Suprapubic skin (tissue), 4 donors: ENCODE measurements around the gene CDH26. TPM values are rescaled to one million over a fixed set of nuclear protein-coding genes. Genes with fewer than 3 reads are reported as not detected.
"Not testable (repeated sequence)": the region's sequence is repeated elsewhere in the genome, so short reads cannot be mapped to it uniquely, and the experiment has no call there.

Experiments
- DNase-seq, 2 donors: peaks; one replicate each; pipeline ENCODE4 v3.0.0-alpha.2; 2019; ENCODE audit warnings: low spot score in 2 of 2
- H3K27ac ChIP-seq: fragments of 200-600 bp; sonication (generic); one replicate; pipeline ENCODE4 v1.5.1; 2019
- H3K27me3 ChIP-seq: fragments of 200-600 bp; sonication (generic); one replicate; pipeline ENCODE4 v1.5.1; 2019
- H3K36me3 ChIP-seq: fragments of 200-600 bp; sonication (generic); one replicate; pipeline ENCODE4 v1.5.1; 2019
- H3K4me1 ChIP-seq: fragments of 200-600 bp; sonication (generic); one replicate; pipeline ENCODE4 v1.5.1; 2019
- H3K4me3 ChIP-seq: fragments of 200-600 bp; sonication (generic); one replicate; pipeline ENCODE4 v1.5.1; 2019; ENCODE audit warnings: mild to moderate bottlenecking
- H3K9me3 ChIP-seq: fragments of 200-600 bp; sonication (generic); one replicate; pipeline ENCODE4 v1.5.1; 2019
- EP300 ChIP-seq: sonication (generic); formaldehyde crosslinking; IDR thresholded peaks from one replicate; pipeline ENCODE4 v1.6.1; 2017; ENCODE audit warnings: antibody characterized with exemption
- POLR2A ChIP-seq, 2 donors: fragments of 450-650 bp; IDR thresholded peaks; one replicate each; pipeline ENCODE4 v1.6.1; 2017; ENCODE audit warnings: antibody characterized with exemption in 2 of 2, mild to moderate bottlenecking in 2 of 2, moderate library complexity in 2 of 2
- POLR2AphosphoS5 ChIP-seq, 3 donors: sonication (generic); formaldehyde crosslinking; IDR thresholded peaks; one replicate each; pipeline ENCODE4 v1.6.1; 2017; ENCODE audit warnings: antibody characterized with exemption in 3 of 3
- WGBS: methylation state at CpG from one replicate; pipeline ENCODE4 v1.1.5; 2018; 5-methylcytosine and 5-hydroxymethylcytosine counted together
- total RNA-seq, 4 donors: library from RNA; depleted of rRNA; stranded (reverse); fragments of >200 nt; gene quantifications; one replicate each; pipeline ENCODE4 v1.1.0, GENCODE V29; 2016
- TF ChIP-seq, protein P1 (sequence below), 2 donors: fragments of 200-600 bp in 1 of 2; fragments of 450-650 bp in 1 of 2; sonication (generic) in 1 of 2; IDR thresholded peaks; one replicate each; pipeline ENCODE4 v1.5.1; 2016 to 2019; ENCODE audit warnings: antibody characterized with exemption in 2 of 2, mild to moderate bottlenecking in 1 of 2, moderate library complexity in 1 of 2

The CDH26 gene
- total RNA-seq, 4 donors from 2014 or later: 1.4 to 2.2 (median 2.0) TPM

GRCh38 chr20:60038400-60039008 lies 80.3 kb downstream of the CDH26 start:
- no peaks in the 10 kb centered on the region for H3K36me3 ChIP-seq
- H3K27ac ChIP-seq: no peak overlapping the region
- DNase-seq: no peak
- H3K9me3 ChIP-seq: no peaks in the 10 kb centered on the region
- H3K4me3 ChIP-seq: no peak overlapping the region
- H3K4me1 ChIP-seq: no peaks in the 10 kb centered on the region
- peaks cover 5% of the 10 kb centered on the region for H3K27me3 ChIP-seq
- TF ChIP-seq EP300 (no peak), POLR2AphosphoS5 (IDR thresholded peaks at IDR 0.05) (no peak), POLR2A (IDR thresholded peaks at IDR 0.05) (no peak)
- TF ChIP-seq, protein P1, sequence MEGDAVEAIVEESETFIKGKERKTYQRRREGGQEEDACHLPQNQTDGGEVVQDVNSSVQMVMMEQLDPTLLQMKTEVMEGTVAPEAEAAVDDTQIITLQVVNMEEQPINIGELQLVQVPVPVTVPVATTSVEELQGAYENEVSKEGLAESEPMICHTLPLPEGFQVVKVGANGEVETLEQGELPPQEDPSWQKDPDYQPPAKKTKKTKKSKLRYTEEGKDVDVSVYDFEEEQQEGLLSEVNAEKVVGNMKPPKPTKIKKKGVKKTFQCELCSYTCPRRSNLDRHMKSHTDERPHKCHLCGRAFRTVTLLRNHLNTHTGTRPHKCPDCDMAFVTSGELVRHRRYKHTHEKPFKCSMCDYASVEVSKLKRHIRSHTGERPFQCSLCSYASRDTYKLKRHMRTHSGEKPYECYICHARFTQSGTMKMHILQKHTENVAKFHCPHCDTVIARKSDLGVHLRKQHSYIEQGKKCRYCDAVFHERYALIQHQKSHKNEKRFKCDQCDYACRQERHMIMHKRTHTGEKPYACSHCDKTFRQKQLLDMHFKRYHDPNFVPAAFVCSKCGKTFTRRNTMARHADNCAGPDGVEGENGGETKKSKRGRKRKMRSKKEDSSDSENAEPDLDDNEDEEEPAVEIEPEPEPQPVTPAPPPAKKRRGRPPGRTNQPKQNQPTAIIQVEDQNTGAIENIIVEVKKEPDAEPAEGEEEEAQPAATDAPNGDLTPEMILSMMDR (IDR thresholded peaks at IDR 0.05): no peak
- WGBS: 68% methylated on average over 4 of the region's 4 CpGs

DNA sequence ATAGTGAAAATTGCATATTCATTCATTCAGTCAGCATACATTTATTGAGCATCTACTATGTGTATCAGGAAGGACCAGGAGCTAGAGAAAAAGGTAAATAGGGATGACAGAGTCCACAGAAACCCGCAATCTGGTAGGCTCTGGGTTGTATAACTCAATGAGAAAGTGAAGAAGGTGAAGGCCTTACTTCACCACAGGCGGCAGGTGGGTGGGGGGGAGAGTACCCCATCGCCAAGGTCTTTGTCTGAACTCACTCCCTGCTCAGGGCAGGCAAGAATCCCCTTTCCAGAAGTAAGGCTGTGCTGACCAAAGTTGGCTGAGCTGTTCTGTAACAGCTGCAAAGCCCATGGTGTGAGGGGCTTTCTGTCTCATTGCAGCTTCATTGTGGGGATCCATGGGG lies 81.3 kb downstream of the CDH26 start:
- H3K36me3 ChIP-seq: no peaks in the 10 kb centered on the region
- H3K4me1 ChIP-seq: no peaks in the 10 kb centered on the region
- TF ChIP-seq POLR2AphosphoS5 (IDR thresholded peaks at IDR 0.05) (no peak), POLR2A (IDR thresholded peaks at IDR 0.05) (no peak), EP300 (no peak)
- TF ChIP-seq, protein P1 (IDR thresholded peaks at IDR 0.05): no peak
- peaks cover 5% of the 10 kb centered on the region for H3K27me3 ChIP-seq
- no peak overlapping the region for H3K27ac ChIP-seq
- no peaks in the 10 kb centered on the region for H3K9me3 ChIP-seq
- H3K4me3 ChIP-seq: no peak overlapping the region
- no peak for DNase-seq
- 96% methylated on average over 3 of the region's 3 CpGs for WGBS

- H3K27me3 ChIP-seq: peaks cover 5% of the 10 kb centered on the region
- no peak overlapping the region for H3K4me3 ChIP-seq
- no peak overlapping the region for H3K27ac ChIP-seq
- H3K9me3 ChIP-seq: no peaks in the 10 kb centered on the region
- no peaks in the 10 kb centered on the region for H3K36me3 ChIP-seq
- WGBS: 73% methylated on average over 6 of the region's 8 CpGs
- TF ChIP-seq, protein P1 (IDR thresholded peaks at IDR 0.05): no peak
- no peak for TF ChIP-seq POLR2AphosphoS5 (IDR thresholded peaks at IDR 0.05)
- TF ChIP-seq EP300: no peak
- TF ChIP-seq POLR2A (IDR thresholded peaks at IDR 0.05): no peak
- H3K4me1 ChIP-seq: no peaks in the 10 kb centered on the region
- no peak for DNase-seq
These were observed 82.4 kb downstream of the CDH26 start for GRCh38 chr20:60040471-60041162.

- H3K9me3 ChIP-seq, H3K4me1 ChIP-seq, H3K27ac ChIP-seq, H3K4me3 ChIP-seq, H3K36me3 ChIP-seq, DNase-seq, H3K27me3 ChIP-seq: not testable (repeated sequence)
- WGBS: 28% methylated on average over 8 of the region's 8 CpGs
These were observed 83.4 kb downstream of the CDH26 start for GRCh38 chr20:60041436-60042165.

GRCh38 chr20:60043435-60043834 lies 85.2 kb downstream of the CDH26 start:
- H3K9me3 ChIP-seq: no peaks in the 10 kb centered on the region
- no peak overlapping the region for H3K27ac ChIP-seq
- H3K4me3 ChIP-seq: no peak overlapping the region
- WGBS: 86% methylated on average over 3 of the region's 3 CpGs
- no peaks in the 10 kb centered on the region for H3K36me3 ChIP-seq
- DNase-seq: no peak
- H3K27me3 ChIP-seq: peaks cover 5% of the 10 kb centered on the region
- peaks cover 4% of the 10 kb centered on the region for H3K4me1 ChIP-seq
- TF ChIP-seq POLR2A (IDR thresholded peaks at IDR 0.05) (no peak), EP300 (no peak), POLR2AphosphoS5 (IDR thresholded peaks at IDR 0.05) (no peak)
- TF ChIP-seq, protein P1 (IDR thresholded peaks at IDR 0.05): no peak
